ENCODE results near the gene METRN.

- TF ChIP-seq POLR2AphosphoS5 (IDR thresholded peaks at IDR 0.05; ENCODE audit: low read depth, low read length): no peak
- no peak for TF ChIP-seq SIN3A (IDR thresholded peaks at IDR 0.05; ENCODE audit: borderline replicate concordance, insufficient read depth, low read length)
- no peak for TF ChIP-seq TAF1 (IDR thresholded peaks at IDR 0.05; ENCODE audit: borderline replicate concordance, insufficient read depth, low read length)
- no peak for TF ChIP-seq REST (IDR thresholded peaks at IDR 0.05; ENCODE audit: insufficient read depth in 1 of 2, low read depth in 2 of 2, low read length in 2 of 2)
Observed at GRCh38 chr16:747978-748746, 33.2 kb downstream of the METRN start.
